HG03039 (cell line): Measurements from ENCODE around the gene KCNIP3.
"Not testable (repeated sequence)": the region's sequence is repeated elsewhere in the genome, so short reads cannot be mapped to it uniquely, and the experiment has no call there.

ENCODE experiments used
- ATAC-seq: cut with Tn5 transposase; IDR thresholded peaks from one replicate; pipeline ENCODE4 v1.9.1; 2021; ENCODE audit warnings: mild to moderate bottlenecking, moderate library complexity; ENCODE audit not compliant: unreplicated experiment

Gene KCNIP3

DNA sequence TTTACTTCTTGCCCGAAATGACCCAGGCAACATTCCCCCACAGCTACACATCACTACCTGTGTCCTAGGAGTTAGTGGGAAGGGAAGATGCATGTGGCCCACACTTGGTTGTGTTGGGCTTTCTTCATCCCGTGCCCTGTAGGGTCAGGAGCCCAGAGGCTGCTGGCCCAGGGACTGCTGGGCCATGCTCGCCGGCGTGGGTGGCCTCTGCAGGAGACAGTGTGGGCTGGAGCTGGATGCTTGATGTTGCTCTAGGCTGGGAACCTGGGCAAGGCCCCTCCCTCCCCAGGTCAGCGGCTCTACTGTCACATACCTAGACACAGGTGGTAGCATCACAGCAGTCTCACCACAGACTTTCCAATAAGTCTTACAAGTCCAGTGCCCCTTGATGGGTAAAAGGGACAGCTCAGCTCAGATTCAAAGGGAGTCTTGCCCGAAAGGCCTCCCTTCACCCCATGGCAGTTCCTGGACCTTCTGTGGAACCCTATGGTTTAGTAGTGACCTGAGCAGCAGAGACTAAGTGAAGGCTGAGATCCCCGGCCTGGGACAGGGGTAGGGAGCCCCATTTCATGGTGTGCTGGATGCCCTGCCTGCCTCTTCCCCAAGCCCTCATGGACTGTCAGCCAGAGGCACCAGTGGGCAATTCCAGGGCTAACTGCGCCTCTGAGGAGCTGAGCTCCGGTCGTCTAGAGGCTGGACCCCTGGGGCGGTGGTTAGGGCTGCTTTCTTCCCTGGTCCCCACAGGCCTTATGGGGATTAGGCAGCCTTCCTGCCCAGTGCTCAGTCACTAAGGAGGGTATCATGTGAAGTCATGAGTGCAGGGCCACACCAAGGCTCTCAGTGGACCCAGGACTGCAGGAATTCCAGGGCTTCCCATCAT lies 59.9 kb downstream of the KCNIP3 start:
- ATAC-seq = no peak

DNA sequence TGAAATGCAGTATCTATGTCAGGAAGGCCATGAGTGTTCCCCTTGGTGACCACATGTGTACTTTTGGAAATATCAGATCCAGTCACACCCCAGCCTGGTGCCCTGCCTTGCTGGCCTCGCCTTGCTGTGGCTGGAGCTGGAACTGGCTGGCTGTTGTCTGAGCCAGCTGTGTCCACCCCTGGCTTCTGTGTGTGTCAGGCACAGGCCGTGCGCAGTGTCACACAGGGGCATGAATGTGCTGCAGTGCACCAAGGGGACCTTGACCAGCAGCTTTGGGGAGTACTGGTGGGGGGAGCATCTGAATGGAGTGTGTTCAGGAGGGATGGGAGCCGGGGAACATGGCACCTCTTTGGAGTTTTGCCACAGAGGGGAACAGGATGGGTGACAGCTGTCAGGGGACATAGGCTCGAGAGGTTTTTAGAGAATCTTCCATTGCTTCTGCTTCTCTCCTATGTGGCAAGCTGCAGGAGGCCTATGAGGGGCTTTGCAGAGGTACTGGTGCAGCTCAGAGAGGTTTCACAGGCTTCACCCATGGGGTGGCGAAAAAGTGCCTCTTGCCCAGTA lies 60.7 kb downstream of the KCNIP3 start:
- ATAC-seq = no peak

DNA sequence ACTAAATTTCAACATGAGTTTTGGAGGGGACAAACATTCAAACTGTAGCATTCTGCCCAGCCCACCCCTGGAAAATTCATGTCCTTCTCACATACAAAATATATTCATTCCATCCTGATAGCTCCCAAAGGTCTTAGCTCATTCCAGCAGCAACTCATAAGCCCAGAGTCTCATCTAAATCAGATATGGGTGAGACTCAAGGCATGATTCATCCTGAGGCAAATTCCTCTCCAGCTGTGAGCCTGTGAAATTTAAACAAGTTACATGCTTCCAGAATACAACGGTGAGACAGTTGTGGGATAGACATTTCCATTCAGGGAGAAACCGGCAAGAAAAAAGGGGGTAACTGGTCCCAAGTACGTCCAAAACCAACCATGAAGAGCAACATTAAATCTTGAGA lies 61.9 kb downstream of the KCNIP3 start:
- no peak for ATAC-seq

DNA sequence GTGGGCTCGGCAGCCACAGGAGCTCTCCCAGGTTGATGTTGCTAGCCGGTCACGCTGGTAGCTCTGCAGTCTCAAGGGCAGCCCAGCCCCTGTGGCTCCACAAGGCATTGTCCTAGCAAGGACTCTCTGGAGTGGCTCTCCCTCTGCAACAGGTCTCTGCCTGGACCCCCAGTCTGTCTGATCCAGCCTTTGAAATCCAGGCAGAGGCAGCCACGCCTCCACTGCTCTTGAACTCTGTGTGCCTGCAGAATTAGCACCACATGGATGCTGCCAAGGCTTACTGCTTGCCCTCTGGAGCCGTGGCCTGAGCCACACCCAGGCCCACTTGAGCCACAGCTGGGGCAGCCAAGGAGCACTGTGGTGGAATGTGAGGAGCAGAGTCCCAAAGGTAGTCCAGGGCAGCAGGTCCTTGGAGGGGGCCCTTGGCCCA lies 62.4 kb downstream of the KCNIP3 start:
- ATAC-seq = no peak

DNA sequence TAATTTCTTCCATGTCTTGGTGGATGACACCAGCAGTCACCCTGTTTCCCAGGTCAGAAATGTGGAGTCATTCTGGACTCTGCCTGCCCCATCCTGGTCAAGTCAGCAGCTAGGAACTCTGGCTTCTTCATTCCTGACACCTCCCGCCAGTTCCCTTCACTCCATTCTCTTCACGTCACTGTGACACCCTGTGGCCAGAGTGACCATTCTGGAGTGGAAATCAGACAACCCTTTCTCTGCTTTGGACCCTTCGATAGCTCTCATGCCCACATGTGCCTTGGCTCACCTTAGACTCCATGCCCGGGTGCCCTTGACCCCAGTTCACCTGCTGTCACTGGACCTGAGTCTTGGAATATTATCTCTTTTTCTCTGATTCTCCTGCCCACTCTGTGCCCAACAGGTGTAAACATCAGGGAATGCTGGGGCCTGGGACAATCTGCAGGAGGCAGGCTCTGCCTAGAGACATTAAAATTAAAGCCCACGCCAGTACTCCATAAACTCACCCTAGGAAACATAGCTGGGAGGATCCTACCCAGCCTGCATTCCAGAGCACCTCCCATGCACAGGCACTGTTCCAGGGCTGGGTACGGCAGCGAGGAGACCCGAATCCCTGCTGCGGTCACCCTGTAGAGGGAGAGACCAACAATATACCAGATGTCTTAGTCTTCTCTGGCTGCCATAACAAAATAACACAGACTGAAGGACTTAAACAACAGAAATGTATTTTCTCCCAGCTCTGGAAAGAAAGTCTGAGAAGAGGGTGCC lies 64.3 kb downstream of the KCNIP3 start:
- no peak for ATAC-seq

DNA sequence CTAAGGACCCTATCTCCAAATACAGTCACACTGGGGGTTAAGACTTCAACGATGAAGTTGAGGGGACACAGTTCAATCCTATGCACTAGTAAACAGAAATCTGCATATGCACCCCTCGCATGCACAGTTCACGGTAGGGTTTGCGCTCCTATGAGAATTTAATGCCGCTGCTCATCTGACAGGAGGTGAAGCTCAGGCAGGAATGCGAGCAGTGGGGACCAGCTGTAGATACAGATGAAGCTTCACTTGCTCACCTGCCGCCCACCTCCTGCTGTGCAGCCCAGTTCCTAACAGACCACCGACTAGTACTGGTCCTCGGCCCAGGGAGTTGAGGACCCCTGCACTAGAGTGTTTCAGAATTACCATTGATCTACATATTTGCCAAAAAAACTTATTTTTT lies 65.3 kb downstream of the KCNIP3 start:
- no peak for ATAC-seq

DNA sequence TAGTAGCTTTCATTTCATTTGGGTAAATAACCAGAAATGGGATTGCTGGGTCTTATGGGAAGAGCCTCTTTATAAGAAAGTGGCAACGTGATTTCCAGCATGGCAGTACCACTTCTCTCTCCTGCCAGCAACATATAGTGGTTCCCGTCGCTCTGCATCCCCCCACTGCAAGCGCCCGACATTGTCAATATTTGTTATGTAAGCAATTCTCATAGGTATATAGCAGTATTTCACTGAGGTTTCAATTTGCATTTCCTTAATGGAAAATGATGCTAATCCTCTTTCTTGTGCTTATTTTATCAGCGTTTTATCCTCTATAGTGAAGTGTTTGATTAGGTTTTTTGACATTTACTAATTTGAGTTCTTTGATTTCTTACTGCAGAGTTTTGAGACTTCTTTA lies 69.4 kb downstream of the KCNIP3 start:
- ATAC-seq = no peak

DNA sequence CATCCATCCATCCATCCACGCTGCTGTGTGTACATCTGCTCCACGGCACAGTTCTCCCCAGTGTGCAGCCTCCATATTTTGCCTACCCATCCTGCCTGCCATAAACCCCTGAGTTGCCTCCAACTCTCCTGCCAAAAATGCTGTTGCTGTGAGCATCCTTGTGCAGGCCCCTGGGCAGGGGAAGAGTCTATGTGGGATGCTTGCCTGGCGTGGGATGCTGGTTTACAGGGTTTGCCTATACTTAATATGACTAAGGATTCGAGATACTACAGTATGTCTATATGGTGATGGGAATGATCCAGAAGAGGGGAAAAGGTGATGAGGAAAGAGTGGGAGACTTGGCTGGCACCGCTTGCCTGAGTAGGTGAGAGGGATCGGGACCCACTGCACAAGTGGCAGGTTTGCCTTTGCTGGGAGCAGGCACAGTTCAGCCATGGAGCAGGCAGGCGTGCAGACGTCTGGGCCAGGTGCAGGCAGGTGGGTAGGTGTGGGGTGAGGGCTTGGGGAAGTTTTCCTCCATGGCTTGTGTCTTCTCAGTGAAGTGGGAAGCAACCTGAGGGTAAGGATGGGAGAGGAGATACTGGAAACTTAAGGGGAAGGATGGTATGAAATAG lies 75.2 kb downstream of the KCNIP3 start:
- no peak for ATAC-seq

DNA sequence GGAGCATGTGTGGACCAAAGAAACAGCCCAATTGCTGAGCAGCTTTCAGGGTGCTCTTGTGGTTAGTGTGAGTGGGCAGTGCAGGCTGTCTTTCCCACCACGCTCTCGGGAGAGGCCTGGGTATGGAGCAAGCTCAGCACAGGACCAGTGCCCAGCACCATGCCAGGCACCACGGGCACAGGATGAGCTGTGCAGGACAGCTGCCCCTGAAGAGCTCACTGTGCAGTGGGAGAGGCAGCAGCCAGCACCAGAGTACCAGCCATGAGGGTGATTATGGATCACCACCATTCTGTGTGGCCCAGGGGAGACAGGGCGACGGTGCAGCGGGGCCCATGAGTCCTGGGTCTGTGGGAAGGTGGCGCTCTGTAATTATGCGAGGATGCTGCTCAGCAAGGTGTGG lies 75.7 kb downstream of the KCNIP3 start:
- no peak for ATAC-seq

DNA sequence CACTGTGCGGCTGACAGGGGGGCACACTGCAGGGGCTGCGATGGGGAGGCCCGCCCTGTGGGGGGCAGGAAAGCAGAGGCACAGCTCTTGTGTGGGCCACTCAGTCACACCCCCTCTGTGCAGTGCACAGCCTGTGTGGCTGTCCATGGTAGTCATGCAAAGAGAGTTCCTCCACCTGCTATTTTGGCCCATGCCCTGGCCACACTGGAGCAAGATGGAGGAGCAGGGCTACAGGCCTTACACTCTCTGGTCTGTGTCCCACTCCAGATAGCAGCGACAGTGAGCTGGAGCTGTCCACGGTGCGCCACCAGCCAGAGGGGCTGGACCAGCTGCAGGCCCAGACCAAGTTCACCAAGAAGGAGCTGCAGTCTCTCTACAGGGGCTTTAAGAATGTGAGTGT lies 76.9 kb downstream of the KCNIP3 start:
- ATAC-seq = no peak

DNA sequence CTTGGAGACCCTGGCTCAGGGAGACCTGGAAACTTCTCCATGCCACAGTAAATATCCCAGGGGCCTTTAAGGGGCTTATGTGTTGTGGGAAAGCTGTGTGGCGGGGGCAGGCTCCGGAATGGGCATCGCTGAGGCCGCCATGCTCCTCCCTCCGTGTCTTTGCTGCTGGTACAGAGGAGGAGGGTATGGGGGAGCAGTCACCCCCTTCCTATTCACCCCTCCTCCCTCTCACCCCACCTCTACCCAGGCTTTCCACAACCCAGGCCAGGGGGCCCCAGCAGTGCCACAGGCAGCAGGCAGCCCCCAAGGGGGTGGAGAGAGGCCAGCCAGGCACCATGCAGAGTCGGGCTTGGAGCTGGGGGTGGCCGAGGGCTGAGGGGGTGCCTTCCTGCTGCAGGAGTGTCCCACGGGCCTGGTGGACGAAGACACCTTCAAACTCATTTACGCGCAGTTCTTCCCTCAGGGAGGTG lies 77.3 kb downstream of the KCNIP3 start:
- no peak for ATAC-seq

DNA sequence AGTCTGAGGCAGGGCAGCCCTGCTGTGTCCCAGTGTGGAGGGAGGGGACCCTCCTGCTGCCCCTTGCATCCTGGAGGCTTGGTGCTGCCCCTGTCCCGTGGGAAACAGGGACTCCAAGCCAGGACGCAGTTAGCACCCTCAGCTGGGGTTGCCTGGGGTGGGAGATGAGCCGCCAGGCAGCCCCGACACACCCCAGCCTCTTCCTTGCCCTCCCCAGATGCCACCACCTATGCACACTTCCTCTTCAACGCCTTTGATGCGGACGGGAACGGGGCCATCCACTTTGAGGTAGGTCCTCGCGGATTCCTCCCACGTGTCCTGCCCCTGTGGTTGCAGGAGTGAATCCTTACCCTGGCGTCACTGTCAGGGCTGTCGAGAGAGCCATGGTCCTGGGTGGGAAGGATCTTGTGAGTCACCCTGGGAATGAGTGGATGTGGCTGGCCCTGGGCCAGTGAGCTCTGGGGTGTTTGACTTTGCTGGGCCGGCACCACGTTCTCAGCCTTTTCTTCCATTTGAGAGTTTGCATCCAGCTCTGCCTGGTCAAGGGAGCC lies 77.8 kb downstream of the KCNIP3 start:
- ATAC-seq = no peak

DNA sequence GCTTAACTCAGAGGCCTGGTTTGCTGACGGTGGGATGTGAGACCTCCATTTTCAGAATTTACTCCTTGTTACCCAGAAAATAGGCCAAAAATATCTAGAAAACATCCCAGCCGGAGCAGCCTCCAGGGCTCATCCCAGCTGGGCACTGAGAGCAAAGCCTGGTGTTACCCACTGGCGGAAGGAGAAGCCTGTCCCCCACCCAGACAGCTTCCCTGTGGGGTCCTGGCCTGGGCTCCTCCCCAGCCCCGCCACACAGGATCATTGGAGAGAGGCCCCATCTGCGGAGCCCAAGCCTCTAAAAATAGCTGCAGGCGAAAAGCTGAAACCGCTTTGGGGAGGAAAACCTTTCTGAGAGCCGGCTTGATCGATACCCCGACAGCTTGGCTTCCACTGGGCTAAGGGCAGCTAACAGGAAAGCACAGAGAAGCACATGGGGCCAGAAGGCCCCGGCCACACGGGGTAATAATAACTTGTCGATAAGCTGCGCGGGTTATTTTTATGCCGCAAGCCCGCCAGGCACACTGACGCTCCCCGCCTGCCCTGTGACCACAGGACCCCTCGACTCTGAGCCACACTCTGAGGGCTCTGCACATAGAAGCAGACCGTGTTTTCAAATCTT lies 78.5 kb downstream of the KCNIP3 start:
- ATAC-seq = no peak

DNA sequence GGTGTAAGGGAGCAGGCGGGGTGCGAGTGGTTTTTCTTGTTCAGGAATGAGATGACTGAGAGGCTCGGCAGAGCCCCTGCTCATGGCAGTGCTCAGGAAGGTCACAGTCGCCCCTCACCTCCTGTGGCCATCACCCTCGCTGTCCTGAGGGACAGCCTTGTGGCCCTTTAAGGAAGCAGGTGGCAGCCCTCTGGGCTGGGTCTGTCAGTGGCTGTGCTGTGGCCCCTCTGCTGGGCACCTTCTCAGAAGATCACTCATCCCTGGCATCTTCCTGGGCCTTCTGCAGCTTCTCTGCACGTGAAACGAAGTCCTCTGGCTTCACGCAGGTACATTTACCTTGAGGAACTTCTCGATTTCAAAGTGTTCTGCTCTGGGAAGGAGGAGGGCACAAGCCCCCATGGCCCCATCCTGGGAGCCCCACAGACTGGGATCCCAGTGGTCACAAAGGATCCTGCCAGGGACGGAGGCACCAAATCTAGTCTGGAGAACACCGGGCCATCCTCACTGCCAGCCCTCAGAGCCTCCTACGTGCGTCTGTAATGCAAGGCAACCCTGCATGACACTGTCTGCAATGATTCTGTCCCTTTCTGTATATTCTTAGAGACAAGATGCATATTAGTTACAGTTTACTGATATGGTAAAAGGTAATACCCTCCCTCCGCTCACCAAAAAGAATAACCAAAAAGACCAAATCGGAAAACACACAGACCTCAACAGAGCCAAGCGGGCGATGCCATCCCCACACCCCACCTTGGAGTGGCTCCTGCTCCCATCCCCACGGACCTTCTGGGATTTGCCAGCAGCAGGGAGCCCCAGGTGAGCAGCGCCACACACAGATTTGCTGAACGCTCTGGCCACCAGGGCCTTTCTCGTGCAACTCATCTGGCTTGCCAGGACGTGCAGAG lies 79.4 kb downstream of the KCNIP3 start:
- no peak for ATAC-seq

DNA sequence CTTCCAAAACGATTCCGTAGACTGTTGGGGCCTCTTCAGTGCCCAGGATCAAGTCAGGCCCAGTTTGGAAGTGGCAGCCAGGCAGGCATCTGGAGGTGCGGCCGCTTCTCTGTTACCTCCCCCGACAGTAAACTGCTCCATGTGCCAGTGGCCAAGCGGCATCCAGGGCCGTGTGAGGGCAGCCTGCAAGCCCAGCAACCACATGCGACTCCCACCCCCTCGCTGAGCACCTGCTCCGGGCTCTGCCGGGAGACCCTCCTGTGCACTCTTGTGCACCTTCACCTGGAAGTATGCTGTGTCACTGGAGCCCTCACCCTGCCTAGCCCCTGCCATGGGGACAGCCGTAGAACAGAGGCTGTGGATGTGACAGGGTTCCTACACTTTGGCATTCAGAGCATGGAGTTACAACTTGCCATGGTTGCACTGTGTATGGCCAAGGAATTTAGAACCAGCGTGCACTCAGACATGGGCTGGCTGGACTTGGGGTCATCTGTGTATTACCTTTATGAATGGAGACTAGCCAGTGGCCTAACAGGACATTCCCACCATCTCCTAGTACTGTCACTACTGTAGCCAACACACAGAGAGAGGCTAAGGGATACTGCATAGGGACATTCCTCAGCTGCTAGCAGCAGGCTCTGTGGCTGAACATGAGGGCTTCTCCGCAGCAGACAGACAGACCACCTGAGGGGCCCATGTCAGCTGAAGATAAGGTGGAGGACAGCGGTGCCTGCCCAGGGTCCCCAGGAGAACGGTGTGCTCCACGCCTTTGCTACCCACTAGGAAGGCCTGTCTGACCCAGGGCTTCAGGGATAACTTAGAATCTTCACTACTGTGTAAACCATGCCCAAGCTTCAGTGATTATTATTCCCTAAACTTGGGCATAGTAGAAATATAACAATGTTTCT lies 80.3 kb downstream of the KCNIP3 start:
- no peak for ATAC-seq

DNA sequence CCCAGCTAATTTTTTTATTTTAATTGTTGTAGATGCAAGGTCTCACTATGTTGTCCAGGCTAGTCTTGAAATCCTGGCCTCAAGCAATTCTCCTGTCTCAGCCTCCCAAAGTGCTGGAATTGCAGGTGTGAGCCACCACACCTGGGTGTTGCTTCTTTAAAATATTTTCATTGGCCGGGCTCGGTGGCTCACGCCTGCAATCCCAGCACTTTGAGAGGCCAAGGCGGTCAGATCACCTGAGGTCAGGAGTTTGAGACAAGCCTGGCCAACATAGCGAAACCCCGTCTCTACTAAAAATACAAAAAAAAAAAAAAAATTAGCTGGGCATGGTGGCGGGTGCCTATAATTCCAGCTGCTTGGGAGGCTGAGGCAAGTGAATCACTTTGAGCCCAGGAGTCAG lies 81.1 kb downstream of the KCNIP3 start:
- ATAC-seq = not testable (repeated sequence)

DNA sequence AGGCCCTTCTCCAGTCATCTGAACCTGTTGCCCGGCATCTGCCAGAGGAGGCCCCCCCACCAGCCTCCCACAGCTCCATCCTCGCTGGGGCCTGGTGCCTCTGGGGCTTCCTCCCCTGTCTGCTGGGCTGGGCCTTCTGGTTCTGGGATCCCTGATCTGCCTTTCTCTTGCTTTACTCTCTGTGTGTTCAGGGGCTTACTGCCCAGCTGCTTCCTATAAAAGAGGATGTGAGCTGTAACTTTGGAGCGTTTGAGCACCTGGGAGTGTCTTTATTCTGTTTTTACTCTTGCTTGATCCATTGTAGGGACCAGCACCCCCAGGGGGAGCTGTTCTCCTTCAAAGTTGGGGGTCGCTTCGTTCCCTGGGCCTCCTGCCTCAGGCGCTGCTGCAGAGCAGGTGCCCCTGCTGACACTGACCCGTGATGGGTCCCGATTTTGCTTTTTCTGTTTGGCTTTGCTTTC lies 82.3 kb downstream of the KCNIP3 start:
- ATAC-seq = no peak

DNA sequence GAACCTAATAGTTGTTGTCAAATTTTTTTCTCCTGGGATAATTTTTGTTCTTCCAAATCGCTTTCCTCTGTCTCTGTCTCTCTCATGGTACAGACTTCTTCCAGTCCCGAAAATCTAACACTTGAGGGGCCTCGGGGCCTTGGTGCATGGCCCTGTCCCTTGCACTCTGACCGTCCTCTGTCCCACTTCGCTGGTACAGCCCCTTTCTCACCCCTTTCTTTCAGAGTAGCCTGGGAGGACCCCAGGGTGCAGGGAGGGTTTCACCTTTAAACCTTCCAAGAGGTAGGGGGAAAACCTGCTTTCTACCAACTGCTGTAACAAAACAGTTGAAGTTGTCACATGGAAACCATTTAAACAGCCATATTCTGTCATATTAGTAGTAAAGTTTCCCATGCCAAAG lies 83.1 kb downstream of the KCNIP3 start:
- no peak for ATAC-seq
